Fibroblast of lung (primary cell): ENCODE results near the gene HPSE2. TPM values are rescaled to one million over a fixed set of nuclear protein-coding genes. Genes with fewer than 3 reads are reported as not detected.
"Not testable (repeated sequence)": the region's sequence is repeated elsewhere in the genome, so short reads cannot be mapped to it uniquely, and the experiment has no call there.

Source experiments
- DNase-seq, 2 donors: peaks; one replicate each; pipeline versions ENCODE4 v3.0.0 to v3.0.0-alpha.2; 2010; ENCODE audit warnings: low read depth in 2 of 2
- H2AFZ ChIP-seq: 2 replicates; pipeline ENCODE4 v1.5.1; 2012; ENCODE audit warnings: low read length, control low read depth, inconsistent platforms
- H3K27ac ChIP-seq: 2 replicates; pipeline ENCODE4 v1.5.1; 2011; ENCODE audit warnings: low read length, control low read depth; ENCODE audit not compliant: insufficient read depth
- H3K27me3 ChIP-seq: 2 replicates; pipeline ENCODE4 v1.5.1; 2011; ENCODE audit warnings: mild to moderate bottlenecking, low read length; ENCODE audit not compliant: control insufficient read depth, insufficient read depth
- H3K36me3 ChIP-seq: 2 replicates; pipeline ENCODE4 v1.5.1; 2011; ENCODE audit warnings: low read length; ENCODE audit not compliant: control insufficient read depth, insufficient read depth
- H3K4me1 ChIP-seq: 2 replicates; pipeline ENCODE4 v1.5.1; 2011; ENCODE audit warnings: low read length; ENCODE audit not compliant: control insufficient read depth, insufficient read depth; ENCODE audit errors: extremely low read depth
- H3K4me2 ChIP-seq: 2 replicates; pipeline ENCODE4 v1.5.1; 2011; ENCODE audit warnings: low read length, control low read depth; ENCODE audit not compliant: insufficient read depth; ENCODE audit errors: extremely low read depth
- H3K4me3 ChIP-seq, 4 experiments: fragments of 200-600 bp in 1 of 4; sonication (generic) in 1 of 4; replicated peaks in 1 of 4; 2 replicates each; pipeline ENCODE4 v1.5.1; 2011 to 2016; ENCODE audit warnings: low read length in 4 of 4, low read depth in 3 of 4, mild to moderate bottlenecking in 3 of 4, control low read depth in 2 of 4, inconsistent platforms in 1 of 4, mixed read lengths in 1 of 4; ENCODE audit not compliant: insufficient read depth in 1 of 4; ENCODE audit errors: control extremely low read depth in 1 of 4
- H3K79me2 ChIP-seq: 2 replicates; pipeline ENCODE4 v1.5.1; 2012; ENCODE audit warnings: mild to moderate bottlenecking, low read length, inconsistent platforms; ENCODE audit not compliant: control insufficient read depth, insufficient read depth
- H3K9ac ChIP-seq: 2 replicates; pipeline ENCODE4 v1.5.1; 2011; ENCODE audit warnings: mild to moderate bottlenecking, low read length, control low read depth; ENCODE audit not compliant: insufficient read depth
- H3K9me3 ChIP-seq: 2 replicates; pipeline ENCODE4 v1.5.1; 2012; ENCODE audit warnings: low read depth, low read length; ENCODE audit not compliant: control insufficient read depth, insufficient read depth
- H4K20me1 ChIP-seq: 2 replicates; pipeline ENCODE4 v1.5.1; 2011; ENCODE audit warnings: low read length; ENCODE audit not compliant: control insufficient read depth, insufficient read depth; ENCODE audit errors: extremely low read depth
- CTCF ChIP-seq, 2 donors: IDR thresholded peaks in 1 of 2; conservative IDR thresholded peaks in 1 of 2; 1 replicate in 1 of 2; 2 replicates in 1 of 2; pipeline ENCODE4 v1.5.1; 2011 to 2012; ENCODE audit warnings: low read length in 2 of 2, control low read depth in 1 of 2, inconsistent platforms in 1 of 2, low read depth in 1 of 2, mild to moderate bottlenecking in 1 of 2
- EZH2 ChIP-seq: IDR thresholded peaks from 2 replicates; pipeline ENCODE4 v1.5.1; 2012; ENCODE audit warnings: low read length, control low read depth, mild to moderate bottlenecking; ENCODE audit errors: missing control alignments
- polyA plus RNA-seq, 2 donors: library from polyadenylated mRNA; depleted of rRNA in 1 of 2; stranded (reverse) in 1 of 2; unstranded in 1 of 2; fragments of >200 nt; gene quantifications; 2 replicates each; pipeline ENCODE4 v1.2.1, GENCODE V29; 2011 to 2012; ENCODE audit warnings: missing spikeins in 1 of 2
- total RNA-seq: library from RNA; depleted of rRNA; stranded (reverse); fragments of >200 nt; gene quantifications from 2 replicates; pipeline ENCODE4 v1.2.1, GENCODE V29; 2014

HPSE2 gene
- total and polyA plus RNA-seq, 2 donors (not counting 1 experiment from before 2014, with no cell fraction given) = 0.02 to 0.17 TPM

GRCh38 chr10:98511876-98512275 is 723.8 kb downstream of the HPSE2 start:
- no peaks in the 10 kb centered on the region for H3K4me1 ChIP-seq
- H3K4me3 ChIP-seq = no peak overlapping the region
- H3K9me3 ChIP-seq = no peaks in the 10 kb centered on the region
- no peaks in the 10 kb centered on the region for H3K27me3 ChIP-seq
- H3K36me3 ChIP-seq = no peaks in the 10 kb centered on the region
- H4K20me1 ChIP-seq = no peaks in the 10 kb centered on the region
- no peak overlapping the region for H2AFZ ChIP-seq
- H3K4me2 ChIP-seq = no peak overlapping the region
- no peak overlapping the region for H3K27ac ChIP-seq
- DNase-seq = no peak
- TF ChIP-seq EZH2 = no peak
- no peak for TF ChIP-seq CTCF (conservative IDR thresholded peaks at IDR 0.05 in 1 of 2, IDR thresholded peaks at IDR 0.05 in 1 of 2; ENCODE audit: low read depth in 1 of 2, low read length in 2 of 2)
- no peaks in the 10 kb centered on the region for H3K79me2 ChIP-seq
- no peak overlapping the region for H3K9ac ChIP-seq

- Histone ChIP-seq H3K79me2 (no peaks in the 10 kb centered on the region), H3K4me1 (no peaks in the 10 kb centered on the region), H3K4me2 (no peak overlapping the region), H3K9ac (no peak overlapping the region), H2AFZ (no peak overlapping the region), H3K4me3 (no peak overlapping the region), H3K36me3 (no peaks in the 10 kb centered on the region), H3K9me3 (no peaks in the 10 kb centered on the region), H4K20me1 (no peaks in the 10 kb centered on the region), H3K27ac (no peak overlapping the region), H3K27me3 (no peaks in the 10 kb centered on the region)
- DNase-seq = no peak
- TF ChIP-seq EZH2 = no peak
- no peak for TF ChIP-seq CTCF (conservative IDR thresholded peaks at IDR 0.05 in 1 of 2, IDR thresholded peaks at IDR 0.05 in 1 of 2; ENCODE audit: low read depth in 1 of 2, low read length in 2 of 2)
These were observed 725.1 kb downstream of the HPSE2 start for GRCh38 chr10:98510412-98510995.

DNA sequence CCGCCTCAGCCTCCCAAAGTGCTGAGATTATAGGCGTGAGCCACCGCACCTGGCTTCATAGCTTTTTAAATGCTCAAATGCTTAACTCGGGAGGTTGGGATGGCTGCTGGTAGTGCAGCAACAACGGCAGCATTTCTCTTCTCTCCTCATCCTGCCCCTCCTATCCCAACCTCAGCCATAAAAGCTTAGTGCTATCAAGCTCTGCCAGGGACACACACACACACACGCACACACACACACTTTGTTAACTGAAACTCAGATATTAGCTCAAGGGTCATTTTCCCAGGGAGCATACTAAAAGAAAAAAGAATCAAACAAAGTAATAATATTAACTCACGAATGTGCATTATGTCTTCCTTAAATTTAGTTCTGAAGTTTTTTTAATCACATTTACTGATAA is 725.9 kb downstream of the HPSE2 start:
- DNase-seq = no peak
- Histone ChIP-seq H3K4me2 (no peak overlapping the region), H3K36me3 (no peaks in the 10 kb centered on the region), H3K79me2 (no peaks in the 10 kb centered on the region), H3K4me3 (no peak overlapping the region), H3K9ac (no peak overlapping the region), H3K27ac (no peak overlapping the region), H2AFZ (no peak overlapping the region), H3K27me3 (no peaks in the 10 kb centered on the region), H3K9me3 (no peaks in the 10 kb centered on the region), H4K20me1 (no peaks in the 10 kb centered on the region), H3K4me1 (no peaks in the 10 kb centered on the region)
- TF ChIP-seq EZH2 = no peak

DNA sequence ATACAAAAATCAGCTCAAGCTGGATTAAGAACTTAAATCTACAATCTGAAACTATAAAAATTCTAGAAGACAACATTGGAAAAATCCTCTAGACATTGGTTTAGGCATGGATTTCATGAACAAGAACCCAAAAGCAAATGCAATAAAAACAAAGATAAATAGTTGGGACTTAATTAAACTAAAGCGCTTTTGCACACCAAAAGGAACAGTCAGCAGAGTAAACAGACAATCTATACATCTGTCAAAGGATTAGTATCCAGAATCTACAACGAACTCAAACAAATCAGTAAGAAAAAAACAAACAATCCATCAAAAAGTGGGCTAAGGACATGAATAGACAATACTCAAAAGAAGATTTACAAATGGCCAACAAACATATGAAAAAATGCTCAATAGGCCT is 733.1 kb downstream of the HPSE2 start:
- not testable (repeated sequence) for H3K4me2 ChIP-seq, H3K27me3 ChIP-seq, H3K27ac ChIP-seq, H3K36me3 ChIP-seq, H2AFZ ChIP-seq, H3K4me1 ChIP-seq, H3K4me3 ChIP-seq, H3K9me3 ChIP-seq, H3K9ac ChIP-seq, DNase-seq, H4K20me1 ChIP-seq, H3K79me2 ChIP-seq
